Peyer's patch (tissue), 4 donors: ENCODE results near the gene PLAAT4. TPM values are rescaled to one million over a fixed set of nuclear protein-coding genes. Genes with fewer than 3 reads are reported as not detected.

ENCODE experiments used
- DNase-seq, 3 donors: peaks; one replicate each; pipeline ENCODE4 v3.0.0-alpha.2; 2017 to 2019
- H3K27ac ChIP-seq, 4 donors: fragments of 200-600 bp; sonication (generic); one replicate each; pipeline ENCODE4 v1.5.1; 2016 to 2019
- H3K27me3 ChIP-seq, 2 donors: fragments of 200-600 bp; sonication (generic); one replicate each; pipeline ENCODE4 v1.5.1; 2019
- H3K36me3 ChIP-seq, 3 donors: fragments of 200-600 bp; sonication (generic); one replicate each; pipeline ENCODE4 v1.5.1; 2016 to 2019
- H3K4me1 ChIP-seq, 4 donors: fragments of 200-600 bp; sonication (generic); one replicate each; pipeline ENCODE4 v1.5.1; 2016 to 2019
- H3K4me3 ChIP-seq, 4 donors: fragments of 200-600 bp; sonication (generic); 1 replicate in 3 of 4; 2 replicates in 1 of 4; pipeline ENCODE4 v1.5.1; 2016 to 2019; ENCODE audit warnings: mild to moderate bottlenecking in 1 of 4
- H3K9me3 ChIP-seq, 4 donors: fragments of 200-600 bp; sonication (generic); one replicate each; pipeline ENCODE4 v1.5.1; 2016 to 2019; ENCODE audit warnings: mild to moderate bottlenecking in 1 of 4
- CTCF ChIP-seq, 6 experiments: fragments of 450-650 bp in 4 of 6; fragments of 200-600 bp in 2 of 6; sonication (generic) in 1 of 6; IDR thresholded peaks; one replicate each; pipeline ENCODE4 v1.5.1; 2017 to 2019; ENCODE audit warnings: antibody characterized with exemption in 6 of 6, mild to moderate bottlenecking in 3 of 6, moderate library complexity in 1 of 6
- POLR2A ChIP-seq, 2 donors: fragments of 450-650 bp; IDR thresholded peaks; one replicate each; pipeline ENCODE4 v1.5.1; 2017; ENCODE audit warnings: antibody characterized with exemption in 2 of 2, mild to moderate bottlenecking in 2 of 2, moderate library complexity in 2 of 2
- total RNA-seq, 4 donors: library from RNA; depleted of rRNA; stranded (reverse); fragments of >200 nt; gene quantifications; one replicate each; pipeline ENCODE4 v1.1.0, GENCODE V29; 2016

PLAAT4 gene
- total RNA-seq, 4 donors from 2014 or later: 54.5 to 179 (median 93.4) TPM

- DNase-seq: peak in 2 of 3 donors; percentile 53 to 65
- Histone ChIP-seq H3K36me3 (peaks cover 0 to under 1% (median 0%) of the 10 kb centered on the region in 3 donors), H3K4me1 (peaks cover 0 to 40% (median 8%) of the 10 kb centered on the region in 4 donors), H3K27ac (peak within 1 kb of the TSS in 3 of 4 donors; percentile 66 to 97 (median 95)), H3K9me3 (no peaks in the 10 kb centered on the region), H3K27me3 (no peaks in the 10 kb centered on the region), H3K4me3 (peak within 1 kb of the TSS in 2 of 4 donors; percentile 10 to 35)
- no peak for TF ChIP-seq CTCF (IDR thresholded peaks at IDR 0.05)
- peak in 1 of 2 donors; percentile 26 for TF ChIP-seq POLR2A (IDR thresholded peaks at IDR 0.05)
These were observed 26.8 kb downstream of the PLAAT4 start, which contains the start of gene PLAAT2 for GRCh38 chr11:63563201-63564055. Gene PLAAT2 (minus strand): TSS chr11:63563379. CDS start chr11:63563324, 55 bp downstream.

- H3K9me3 ChIP-seq: no peaks in the 10 kb centered on the region
- H3K27ac ChIP-seq: peak overlapping the region in 3 of 4 donors; percentile 66 to 97 (median 95)
- H3K4me3 ChIP-seq: peak overlapping the region in 2 of 4 donors; percentile 10 to 35
- no peak for TF ChIP-seq POLR2A (IDR thresholded peaks at IDR 0.05)
- TF ChIP-seq CTCF (IDR thresholded peaks at IDR 0.05): no peak
- H3K36me3 ChIP-seq: no peaks in the 10 kb centered on the region
- H3K27me3 ChIP-seq: no peaks in the 10 kb centered on the region
- DNase-seq: peak in 2 of 3 donors; percentile 48 to 61
- H3K4me1 ChIP-seq: peaks cover 0 to 40% (median 8%) of the 10 kb centered on the region in 4 donors
These were observed 27.6 kb downstream of the PLAAT4 start for GRCh38 chr11:63564056-63564774.

- H3K4me3 ChIP-seq: peak overlapping the region in 1 of 4 donors; percentile 35
- TF ChIP-seq POLR2A (IDR thresholded peaks at IDR 0.05) (peak; percentile 39 to 58), CTCF (IDR thresholded peaks at IDR 0.05) (peak in 3 of 6 experiments; percentile 38 to 45 (median 40))
- no peaks in the 10 kb centered on the region for H3K9me3 ChIP-seq
- H3K36me3 ChIP-seq: no peaks in the 10 kb centered on the region
- H3K27ac ChIP-seq: peak overlapping the region in 3 of 4 donors; percentile 66 to 97 (median 95)
- DNase-seq: peak in 2 of 3 donors; percentile 76 to 80
- peaks cover 0 to 40% (median 8%) of the 10 kb centered on the region in 4 donors for H3K4me1 ChIP-seq
- no peaks in the 10 kb centered on the region for H3K27me3 ChIP-seq
These were observed 28.3 kb downstream of the PLAAT4 start for GRCh38 chr11:63564784-63565350.

- Histone ChIP-seq H3K4me3 (no peak overlapping the region), H3K27me3 (no peaks in the 10 kb centered on the region), H3K4me1 (peaks cover 0 to 40% (median 8%) of the 10 kb centered on the region in 4 donors), H3K36me3 (no peaks in the 10 kb centered on the region), H3K27ac (peak overlapping the region; percentile 46 to 95 (median 71)), H3K9me3 (no peaks in the 10 kb centered on the region)
- TF ChIP-seq CTCF (IDR thresholded peaks at IDR 0.05) (no peak), POLR2A (IDR thresholded peaks at IDR 0.05) (peak in 1 of 2 donors; percentile 10)
- peak; percentile 63 to 87 (median 71) for DNase-seq
These were observed 30.6 kb downstream of the PLAAT4 start for GRCh38 chr11:63567044-63567840.
